ENCODE data around the gene RCN1. TPM values are rescaled to one million over a fixed set of nuclear protein-coding genes. Genes with fewer than 3 reads are reported as not detected.
A peak's percentile ranks its signal among the peaks of the same experiment; 100 is the strongest.

RCN1 gene
- total RNA-seq, 1 experiment from 2014 or later = 186 TPM

GRCh38 chr11:32050264-32050663 lies 40.6 kb upstream of the RCN1 start:
- no peak for TF ChIP-seq CTCF (IDR thresholded peaks at IDR 0.05; ENCODE audit: unreplicated experiment)
- no peaks in the 10 kb centered on the region for H3K4me1 Mint-ChIP-seq (ENCODE audit: low read depth, unreplicated experiment)
- H3K27ac Mint-ChIP-seq (ENCODE audit: unreplicated experiment) = no peak overlapping the region
- no peak for DNase-seq
- BruUV-seq (replicated peaks) = no TSS peak
- no peaks in the 10 kb centered on the region for H3K36me3 Mint-ChIP-seq (ENCODE audit: insufficient read depth, unreplicated experiment)
- no peak overlapping the region for H3K4me3 Mint-ChIP-seq (ENCODE audit: low read depth, unreplicated experiment)
- no peaks in the 10 kb centered on the region for H3K9me3 Mint-ChIP-seq (ENCODE audit: low read depth, unreplicated experiment)
- CTCF ChIA-PET = interaction anchor here (1.8 kb wide), 1 partner anchor 126 kb away, joined by 12 read pairs; no protein-coding TSS in a partner anchor
- H3K27me3 Mint-ChIP-seq (ENCODE audit: unreplicated experiment) = peaks cover 92% of the 10 kb centered on the region
- intact Hi-C loops (cut with micrococcal nuclease; ENCODE audit: unreplicated experiment) = loop anchor here (5.0 kb wide), 1 partner anchor 247 kb away; no protein-coding TSS in a partner anchor

- H3K9me3 Mint-ChIP-seq (ENCODE audit: low read depth, unreplicated experiment) = no peaks in the 10 kb centered on the region
- H3K4me1 Mint-ChIP-seq (ENCODE audit: low read depth, unreplicated experiment) = no peaks in the 10 kb centered on the region
- intact Hi-C loops (cut with micrococcal nuclease; ENCODE audit: unreplicated experiment) = loop anchor here (1.0 to 5.0 kb wide), 4 partner anchors 36 to 245 kb away; no protein-coding TSS in a partner anchor
- TF ChIP-seq CTCF (IDR thresholded peaks at IDR 0.05; ENCODE audit: unreplicated experiment) = peak; percentile 55
- H3K27me3 Mint-ChIP-seq (ENCODE audit: unreplicated experiment) = peaks cover 92% of the 10 kb centered on the region
- CTCF ChIA-PET = interaction anchor here (1.1 to 1.2 kb wide), 2 partner anchors 20 to 124 kb away, joined by 5 to 6 read pairs; no protein-coding TSS in a partner anchor
- H3K4me3 Mint-ChIP-seq (ENCODE audit: low read depth, unreplicated experiment) = no peak overlapping the region
- peak; percentile 64 for DNase-seq
- no TSS peak for BruUV-seq (replicated peaks)
- no peak overlapping the region for H3K27ac Mint-ChIP-seq (ENCODE audit: unreplicated experiment)
- no peaks in the 10 kb centered on the region for H3K36me3 Mint-ChIP-seq (ENCODE audit: insufficient read depth, unreplicated experiment)
Measured at GRCh38 chr11:32052215-32052614, 38.7 kb upstream of the RCN1 start.

DNA sequence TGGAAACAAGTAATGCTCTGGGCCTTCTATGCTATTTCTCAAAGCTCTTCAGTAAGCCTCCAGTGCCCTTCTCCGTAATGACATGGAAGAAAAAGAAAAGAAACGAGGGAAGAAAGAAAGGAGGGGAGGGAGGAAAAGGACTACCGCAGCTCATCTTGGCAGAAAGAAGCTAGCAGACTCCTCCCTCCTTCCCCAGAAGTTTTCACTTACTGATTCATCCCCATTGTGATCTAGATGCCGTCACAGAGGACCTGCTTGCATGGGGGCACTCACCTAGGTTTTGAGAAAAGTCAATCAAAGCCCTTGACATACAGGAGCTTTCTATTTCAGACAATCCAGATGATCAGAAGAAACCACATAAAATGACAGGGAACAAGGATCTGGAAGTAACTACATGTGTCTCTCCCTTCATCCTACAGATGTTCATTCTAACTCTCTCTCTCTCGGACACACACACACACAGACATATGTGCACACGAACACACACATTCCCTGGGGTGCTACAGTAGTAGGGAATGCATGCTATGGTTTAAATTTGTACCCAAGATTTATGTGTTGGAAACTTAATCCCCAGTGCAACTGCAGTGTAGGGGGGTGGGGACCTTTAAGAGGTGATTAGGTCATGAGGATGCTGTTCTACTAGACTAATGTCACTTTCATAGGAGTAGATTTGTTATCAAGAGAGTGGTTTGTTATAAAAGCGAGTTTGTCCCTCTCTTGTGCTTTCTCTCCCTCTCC lies 37.6 kb upstream of the RCN1 start:
- H3K4me3 Mint-ChIP-seq (ENCODE audit: low read depth, unreplicated experiment) = no peak overlapping the region
- H3K36me3 Mint-ChIP-seq (ENCODE audit: insufficient read depth, unreplicated experiment) = no peaks in the 10 kb centered on the region
- H3K27me3 Mint-ChIP-seq (ENCODE audit: unreplicated experiment) = peaks cover 92% of the 10 kb centered on the region
- no peaks in the 10 kb centered on the region for H3K4me1 Mint-ChIP-seq (ENCODE audit: low read depth, unreplicated experiment)
- CTCF ChIA-PET = no interaction called here
- H3K9me3 Mint-ChIP-seq (ENCODE audit: low read depth, unreplicated experiment) = no peaks in the 10 kb centered on the region
- intact Hi-C loops (cut with micrococcal nuclease; ENCODE audit: unreplicated experiment) = loop anchor here (5.0 kb wide), 1 partner anchor 244 kb away; no protein-coding TSS in a partner anchor
- no peak for DNase-seq
- H3K27ac Mint-ChIP-seq (ENCODE audit: unreplicated experiment) = no peak overlapping the region
- no TSS peak for BruUV-seq (replicated peaks)
- no peak for TF ChIP-seq CTCF (IDR thresholded peaks at IDR 0.05; ENCODE audit: unreplicated experiment)

DNA sequence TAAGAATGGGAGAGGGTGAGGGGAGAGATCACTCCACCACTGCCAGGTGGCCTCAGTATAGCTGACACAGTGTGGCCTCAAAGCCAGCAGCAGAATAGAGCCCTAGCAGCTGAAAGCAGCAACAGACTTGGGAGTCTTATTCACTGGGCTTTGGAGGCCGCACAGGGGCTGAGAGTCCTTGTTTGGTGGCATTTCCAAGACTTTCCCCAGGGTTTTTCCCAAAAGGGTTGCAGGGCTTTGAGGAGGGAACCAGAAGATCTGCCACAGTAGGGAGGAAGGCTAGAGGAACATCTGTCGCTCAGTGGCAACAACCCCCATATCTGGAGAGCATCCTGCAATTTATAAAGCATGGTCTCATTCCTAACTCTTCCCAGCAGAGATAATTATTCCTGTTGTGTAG lies 35.0 kb upstream of the RCN1 start:
- no peaks in the 10 kb centered on the region for H3K4me1 Mint-ChIP-seq (ENCODE audit: low read depth, unreplicated experiment)
- H3K27ac Mint-ChIP-seq (ENCODE audit: unreplicated experiment) = no peak overlapping the region
- no peaks in the 10 kb centered on the region for H3K36me3 Mint-ChIP-seq (ENCODE audit: insufficient read depth, unreplicated experiment)
- CTCF ChIA-PET = no interaction called here
- no peak overlapping the region for H3K4me3 Mint-ChIP-seq (ENCODE audit: low read depth, unreplicated experiment)
- peaks cover 92% of the 10 kb centered on the region for H3K27me3 Mint-ChIP-seq (ENCODE audit: unreplicated experiment)
- no TSS peak for BruUV-seq (replicated peaks)
- no peak for TF ChIP-seq CTCF (IDR thresholded peaks at IDR 0.05; ENCODE audit: unreplicated experiment)
- intact Hi-C loops (cut with micrococcal nuclease; ENCODE audit: unreplicated experiment) = no loop called here
- H3K9me3 Mint-ChIP-seq (ENCODE audit: low read depth, unreplicated experiment) = no peaks in the 10 kb centered on the region
- no peak for DNase-seq

Measured in Calu3 (cell line).